DMS53 treated with DMSO at 0.1 percent for 48 hours (cell line): ENCODE data around the gene MLANA.
"Not testable (repeated sequence)": the region's sequence is repeated elsewhere in the genome, so short reads cannot be mapped to it uniquely, and the experiment has no call there.

Experiments
- DNase-seq: peaks from one replicate; lab custom pipeline; 2025; ENCODE audit not compliant: unreplicated experiment; lab: John Stamatoyannopoulos, UW

Gene MLANA

DNA sequence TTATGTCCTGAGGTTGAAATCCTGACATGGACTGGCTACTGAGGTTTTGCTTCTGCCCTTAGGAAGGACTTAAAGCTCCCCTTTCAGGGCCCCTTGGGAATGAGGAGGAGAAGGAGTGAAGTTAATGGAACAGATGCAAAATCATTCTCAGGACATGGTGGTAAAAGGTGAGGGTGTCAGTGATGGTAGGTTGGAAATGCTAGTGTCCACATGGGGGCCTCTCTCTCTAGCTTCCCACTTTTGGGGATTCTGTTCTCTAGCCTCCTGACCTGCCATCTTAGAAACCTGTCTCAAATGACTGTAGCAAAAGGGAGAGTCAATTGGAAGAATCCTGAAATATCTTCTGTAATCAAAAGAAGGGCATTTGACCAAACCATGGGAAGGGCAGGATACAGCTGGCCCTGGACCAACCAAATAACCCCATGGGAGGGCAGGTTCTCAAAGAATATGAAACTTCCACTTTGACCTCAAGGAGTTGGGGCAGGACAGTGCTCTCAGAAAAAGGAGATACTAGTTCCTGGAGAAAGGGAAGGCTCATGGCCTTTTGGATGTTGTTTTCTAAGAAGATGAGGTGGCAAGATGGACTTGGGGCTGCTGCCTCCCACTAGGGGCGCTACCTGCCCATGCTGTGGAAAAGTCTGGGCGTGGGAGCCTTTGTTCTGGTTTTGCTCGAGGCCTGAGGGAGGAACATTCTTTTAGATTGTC is 21.2 kb upstream of the MLANA start:
- no peak for DNase-seq

DNA sequence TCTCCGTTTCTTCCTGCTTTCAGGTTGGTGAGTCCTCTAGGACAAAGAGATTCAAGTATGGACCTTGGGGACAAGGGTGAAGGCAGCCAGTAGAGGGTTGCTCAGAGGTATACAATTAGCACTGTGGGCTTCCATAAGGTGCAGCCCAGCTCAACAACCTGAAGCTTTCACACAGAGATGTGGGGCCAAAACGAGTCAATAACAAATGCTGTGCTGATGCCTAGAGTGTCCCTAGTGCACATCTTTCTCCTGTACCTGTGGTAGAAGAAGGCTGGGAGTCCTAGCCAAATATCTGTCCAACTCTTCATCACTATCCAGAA is 20.7 kb upstream of the MLANA start:
- no peak for DNase-seq

DNA sequence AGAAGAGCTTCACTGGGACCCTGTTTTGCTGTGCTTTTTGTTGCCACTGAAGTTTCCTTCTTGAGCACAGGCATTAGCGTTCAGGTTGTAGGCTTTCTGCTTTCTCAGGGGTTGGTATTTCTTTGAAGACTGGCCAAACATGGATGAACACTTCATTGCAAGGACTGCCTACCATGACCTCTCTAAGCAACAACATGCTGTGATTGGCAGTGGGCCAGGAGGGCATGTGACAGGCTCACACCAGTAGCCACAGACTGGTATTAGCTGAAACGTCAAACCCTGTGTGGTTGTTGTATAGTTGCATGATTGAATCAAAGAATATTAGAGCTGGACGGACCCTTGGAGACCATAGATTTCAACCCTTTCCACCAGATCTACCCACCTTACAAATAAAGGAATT is 20.0 kb upstream of the MLANA start:
- DNase-seq: no peak

GRCh38 chr9:5871785-5872184 is 18.9 kb upstream of the MLANA start:
- DNase-seq: no peak

- no peak for DNase-seq
These were observed 18.2 kb upstream of the MLANA start for GRCh38 chr9:5872511-5872910.

DNA sequence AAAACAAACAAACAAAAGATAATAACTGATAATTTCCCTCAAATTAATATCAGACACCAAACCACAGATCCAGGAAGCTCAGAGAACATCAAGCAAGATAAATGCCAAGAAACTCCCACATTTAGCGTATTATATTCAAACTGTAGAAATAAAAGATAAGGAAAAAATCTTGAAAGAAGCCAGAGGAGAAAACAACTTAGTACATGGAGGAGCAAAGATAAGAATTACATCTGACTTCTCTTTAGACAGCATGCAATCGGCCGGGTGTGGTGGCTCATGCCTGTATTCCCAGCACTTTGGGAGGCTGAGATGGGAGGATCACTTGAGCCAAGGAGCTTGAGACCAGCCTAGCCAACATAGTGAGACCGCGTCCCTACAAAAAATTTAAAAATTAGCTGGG is 17.2 kb upstream of the MLANA start:
- DNase-seq: no peak

DNA sequence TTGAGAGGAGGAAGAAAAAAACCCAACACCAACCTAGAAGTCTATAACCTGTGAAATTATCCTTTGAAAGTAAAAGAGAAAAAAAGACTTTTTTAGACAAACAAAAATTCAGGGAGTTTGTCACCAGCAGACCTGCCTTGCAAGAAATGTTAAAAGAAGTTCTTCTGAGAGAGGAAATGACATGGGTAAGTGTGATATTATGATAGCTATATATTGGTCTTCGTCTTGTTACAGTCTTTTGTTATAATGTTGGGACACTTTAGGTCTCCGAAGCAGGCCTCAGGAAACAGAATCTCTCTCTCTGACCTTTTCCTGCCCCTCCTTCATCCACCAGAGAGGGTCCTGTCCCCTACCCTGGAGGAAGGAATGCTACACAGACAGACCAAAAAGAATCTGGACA is 16.6 kb upstream of the MLANA start:
- DNase-seq: no peak

DNA sequence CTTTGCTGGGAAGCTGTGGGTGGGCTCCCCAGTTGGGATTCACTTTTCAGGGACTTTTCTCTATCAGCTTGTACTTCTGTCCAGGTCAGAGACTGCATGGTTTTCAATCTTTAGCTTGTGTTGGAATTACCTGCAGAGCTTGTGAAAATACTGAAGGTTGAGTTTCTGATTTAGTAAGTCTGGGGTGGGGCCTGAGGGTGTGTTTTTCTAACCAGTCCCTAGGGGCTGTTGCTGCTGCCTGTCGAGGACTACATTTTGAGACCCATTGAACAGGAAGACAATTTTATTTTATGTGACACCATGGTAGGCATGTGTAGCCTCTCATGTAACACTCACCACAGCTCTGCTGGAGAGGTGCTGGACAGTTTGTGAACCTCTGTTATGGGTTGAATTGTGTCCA is 14.7 kb upstream of the MLANA start:
- DNase-seq: no peak

GRCh38 chr9:5876711-5877110 is 14.0 kb upstream of the MLANA start:
- no peak for DNase-seq

GRCh38 chr9:5879419-5880181 is 11.1 kb upstream of the MLANA start:
- no peak for DNase-seq

GRCh38 chr9:5882244-5883012 is 8.3 kb upstream of the MLANA start:
- not testable (repeated sequence) for DNase-seq

DNA sequence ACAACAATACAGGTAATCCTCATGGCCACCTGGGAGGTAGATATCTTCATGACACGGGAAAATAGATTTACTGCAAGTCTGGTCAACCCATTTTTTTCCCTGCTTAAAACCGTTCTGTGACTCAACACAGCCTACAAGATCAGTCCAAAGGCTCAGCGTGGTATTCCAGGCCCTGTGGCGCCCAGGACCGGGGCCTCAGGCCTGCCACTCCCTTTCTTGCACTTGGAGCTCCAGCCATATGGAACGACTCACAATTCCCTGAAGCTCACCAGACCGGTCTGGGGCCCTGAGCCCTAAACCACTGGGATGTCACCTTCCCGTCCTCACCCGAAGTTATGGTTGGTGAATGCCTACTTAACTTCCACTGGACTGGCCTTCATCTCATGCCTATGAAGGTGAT is 6.5 kb upstream of the MLANA start:
- DNase-seq: no peak

- peak; percentile 49 for DNase-seq
These were observed 4.4 kb upstream of the MLANA start for GRCh38 chr9:5886114-5886939.

- DNase-seq: no peak
These were observed 1.9 kb downstream of the MLANA start for GRCh38 chr9:5892456-5893133.

- no peak for DNase-seq
These were observed 2.4 kb downstream of the MLANA start for GRCh38 chr9:5893134-5893505.

- DNase-seq: peak; percentile 70
These were observed 3.0 kb downstream of the MLANA start for GRCh38 chr9:5893591-5894236.

- no peak for DNase-seq
These were observed 3.7 kb downstream of the MLANA start for GRCh38 chr9:5894237-5894959.

- DNase-seq: no peak
These were observed 5.1 kb downstream of the MLANA start for GRCh38 chr9:5895782-5896181.

DNA sequence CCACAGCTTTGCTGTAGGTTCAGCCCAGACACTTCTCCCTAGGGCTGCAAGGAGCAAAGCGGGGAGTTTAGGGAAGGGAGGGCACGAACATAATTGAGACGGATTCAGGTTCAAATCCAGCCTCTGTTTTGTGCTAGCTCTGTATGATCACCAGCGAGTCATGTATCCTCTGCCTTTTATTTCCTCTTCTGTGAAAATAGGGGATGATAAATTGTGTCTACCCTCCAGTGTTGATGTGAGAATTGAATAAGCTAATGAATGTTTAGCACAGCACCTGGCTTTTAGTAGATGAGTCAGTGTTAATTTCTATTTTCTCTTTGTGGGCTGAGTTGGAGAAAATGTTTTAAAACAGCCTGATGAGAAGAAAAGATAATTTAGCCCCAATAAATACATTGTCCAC is 6.2 kb downstream of the MLANA start:
- no peak for DNase-seq

DNA sequence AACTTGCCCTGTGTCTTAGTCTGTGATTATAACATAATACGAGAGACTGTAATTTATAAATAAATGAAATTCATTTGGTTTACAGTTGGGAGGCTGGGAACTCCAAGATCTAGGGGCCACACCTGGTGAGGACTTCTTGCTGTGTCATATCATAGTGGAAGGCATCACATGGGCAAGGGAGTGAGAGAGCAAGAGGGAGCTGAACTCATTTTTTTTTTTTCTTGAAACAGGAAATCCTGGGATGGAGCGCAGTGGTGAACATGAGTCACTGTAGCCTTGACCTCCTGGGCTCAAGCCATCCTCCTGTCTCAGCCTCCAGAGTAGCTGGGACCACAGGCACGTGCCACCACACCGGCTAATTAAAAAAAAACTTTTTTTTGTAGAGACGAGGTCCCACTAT is 7.2 kb downstream of the MLANA start:
- DNase-seq: no peak
